SK-N-SH treated with all-trans-retinoic acid at 6 μM for 48 hours (cell line): ENCODE data around the gene TMEM132C.

Experiments
- ATAC-seq: fragments of 200-7000 bp; cut with Tn5 transposase; 3 replicates; pipeline ENCODE4 v1.9.1; 2020; ENCODE audit warnings: mild to moderate bottlenecking, moderate library complexity
- ARNTL ChIP-seq: fragments of 450-650 bp; formaldehyde crosslinking; IDR thresholded peaks from 2 replicates; pipeline ENCODE4 v1.5.0; 2020; ENCODE audit warnings: low read depth, mild to moderate bottlenecking, moderate library complexity, borderline replicate concordance
- BACH2 ChIP-seq: fragments of 250-450 bp; sonication (Bioruptor Pico); IDR thresholded peaks from 2 replicates; pipeline ENCODE4 v1.9.0; 2021; ENCODE audit warnings: mild to moderate bottlenecking, borderline replicate concordance
- CSDC2 ChIP-seq: fragments of 250-450 bp; sonication (Bioruptor Pico); IDR thresholded peaks from 2 replicates; pipeline ENCODE4 v1.5.0; 2020; ENCODE audit warnings: mild to moderate bottlenecking, moderate library complexity
- CSRNP3 ChIP-seq: fragments of 250-450 bp; sonication (Bioruptor Pico); IDR thresholded peaks from 2 replicates; pipeline ENCODE4 v1.5.1; 2021; ENCODE audit warnings: mild to moderate bottlenecking, moderate library complexity
- ESRRG ChIP-seq: fragments of 250-450 bp; sonication (Bioruptor Pico); IDR thresholded peaks from 2 replicates; pipeline ENCODE4 v1.6.1; 2021; ENCODE audit warnings: mild to moderate bottlenecking
- GLIS3 ChIP-seq: fragments of 250-450 bp; sonication (Bioruptor Pico); IDR thresholded peaks from 2 replicates; pipeline ENCODE4 v1.5.0; 2020; ENCODE audit warnings: mild to moderate bottlenecking, moderate library complexity
- ISL1 ChIP-seq: fragments of 250-450 bp; sonication (Bioruptor Pico); IDR thresholded peaks from 2 replicates; pipeline ENCODE4 v2.1.2; 2022; ENCODE audit warnings: mild to moderate bottlenecking, moderate library complexity
- OSR1 ChIP-seq: fragments of 250-450 bp; sonication (Bioruptor Pico); IDR thresholded peaks from 2 replicates; pipeline ENCODE4 v1.8.0; 2022; ENCODE audit warnings: moderate library complexity, mild to moderate bottlenecking, inconsistent platforms
- PATZ1 ChIP-seq: fragments of 250-450 bp; sonication (Bioruptor Pico); IDR thresholded peaks from 2 replicates; pipeline ENCODE4 v1.8.0; 2020; ENCODE audit warnings: mild to moderate bottlenecking, moderate library complexity, borderline replicate concordance
- POU6F1 ChIP-seq: fragments of 250-450 bp; sonication (Bioruptor Pico); IDR thresholded peaks from 2 replicates; pipeline ENCODE4 v1.8.0; 2021; ENCODE audit warnings: low read depth, mild to moderate bottlenecking, moderate library complexity, borderline replicate concordance
- PPARA ChIP-seq: fragments of 250-450 bp; sonication (Bioruptor Pico); IDR thresholded peaks from 2 replicates; pipeline ENCODE4 v1.5.0; 2020; ENCODE audit warnings: mild to moderate bottlenecking, borderline replicate concordance
- RARB ChIP-seq: fragments of 250-450 bp; sonication (Bioruptor Pico); IDR thresholded peaks from 2 replicates; pipeline ENCODE4 v1.8.0; 2021; ENCODE audit warnings: mild to moderate bottlenecking, moderate library complexity
- SNAI2 ChIP-seq: fragments of 250-450 bp; sonication (Bioruptor Pico); IDR thresholded peaks from 2 replicates; pipeline ENCODE4 v1.5.0; 2020; ENCODE audit warnings: mild to moderate bottlenecking, moderate library complexity
- TCF4 ChIP-seq: fragments of 250-450 bp; sonication (Bioruptor Pico); IDR thresholded peaks from 2 replicates; pipeline ENCODE4 v1.8.0; 2021; ENCODE audit warnings: mild to moderate bottlenecking, moderate library complexity, borderline replicate concordance
- TSHZ2 ChIP-seq: fragments of 250-450 bp; sonication (Bioruptor Pico); IDR thresholded peaks from 2 replicates; pipeline ENCODE4 v1.5.0; 2020; ENCODE audit warnings: mild to moderate bottlenecking, moderate library complexity
- ZC3H10 ChIP-seq: fragments of 250-450 bp; sonication (Bioruptor Pico); IDR thresholded peaks from 2 replicates; pipeline ENCODE4 v1.5.1; 2021; ENCODE audit warnings: mild to moderate bottlenecking, moderate library complexity
- ZFP3 ChIP-seq: fragments of 250-450 bp; sonication (Bioruptor Pico); IDR thresholded peaks from 2 replicates; pipeline ENCODE4 v1.5.0; 2020; ENCODE audit warnings: mild to moderate bottlenecking, moderate library complexity
- ZFP30 ChIP-seq: fragments of 450-650 bp; formaldehyde crosslinking; IDR thresholded peaks from 2 replicates; pipeline ENCODE4 v1.5.0; 2022; ENCODE audit warnings: mild to moderate bottlenecking, moderate library complexity
- ZNF565 ChIP-seq: fragments of 450-650 bp; formaldehyde crosslinking; conservative IDR thresholded peaks from 2 replicates; pipeline ENCODE4 v1.5.0; 2020; ENCODE audit warnings: low read depth, mild to moderate bottlenecking, moderate library complexity
- ZNF70 ChIP-seq: fragments of 450-650 bp; formaldehyde crosslinking; IDR thresholded peaks from 2 replicates; pipeline ENCODE4 v1.5.0; 2020; ENCODE audit warnings: mild to moderate bottlenecking, moderate library complexity
- ZNF8 ChIP-seq: fragments of 450-650 bp; formaldehyde crosslinking; IDR thresholded peaks from 2 replicates; pipeline ENCODE4 v1.5.0; 2020; ENCODE audit warnings: mild to moderate bottlenecking, moderate library complexity

Gene TMEM132C

GRCh38 chr12:128687851-128688250, 420.9 kb downstream of the TMEM132C start:
- ATAC-seq, result no peak
- TF ChIP-seq CSDC2 (CRISPR knock-in tag) (no peak), ARNTL (CRISPR knock-in tag) (no peak), ZNF70 (CRISPR knock-in tag) (no peak), CSRNP3 (CRISPR knock-in tag) (no peak), ZC3H10 (CRISPR knock-in tag) (no peak), SNAI2 (CRISPR knock-in tag) (no peak), ZNF565 (CRISPR knock-in tag) (no peak), GLIS3 (CRISPR knock-in tag) (no peak), ZFP3 (CRISPR knock-in tag) (no peak), TCF4 (CRISPR knock-in tag) (no peak), TSHZ2 (CRISPR knock-in tag) (no peak), BACH2 (CRISPR knock-in tag) (no peak), RARB (CRISPR knock-in tag) (no peak), ZNF8 (CRISPR knock-in tag) (no peak), PPARA (CRISPR knock-in tag) (no peak), ZFP30 (CRISPR knock-in tag) (no peak), OSR1 (no peak)
- TF ChIP-seq, all 23 proteins: peak for 0

GRCh38 chr12:128690641-128691040, 423.7 kb downstream of the TMEM132C start:
- no peak for TF ChIP-seq ARNTL (CRISPR knock-in tag)

GRCh38 chr12:128693115-128693514, 426.1 kb downstream of the TMEM132C start:
- no peak for ATAC-seq
- TF ChIP-seq CSDC2 (CRISPR knock-in tag), result no peak
- TF ChIP-seq PPARA (CRISPR knock-in tag), result no peak
- TF ChIP-seq ISL1 (CRISPR knock-in tag), result no peak
- no peak for TF ChIP-seq BACH2 (CRISPR knock-in tag)
- no peak for TF ChIP-seq CSRNP3 (CRISPR knock-in tag)
- TF ChIP-seq POU6F1 (CRISPR knock-in tag), result no peak
- no peak for TF ChIP-seq GLIS3 (CRISPR knock-in tag)
- TF ChIP-seq TCF4 (CRISPR knock-in tag), result no peak
- no peak for TF ChIP-seq ESRRG (CRISPR knock-in tag)
- TF ChIP-seq ZNF70 (CRISPR knock-in tag), result no peak
- no peak for TF ChIP-seq ARNTL (CRISPR knock-in tag)
- TF ChIP-seq OSR1, result no peak
- no peak for TF ChIP-seq ZNF565 (CRISPR knock-in tag)
- TF ChIP-seq TSHZ2 (CRISPR knock-in tag), result no peak
- no peak for TF ChIP-seq PATZ1
- TF ChIP-seq ZFP3 (CRISPR knock-in tag), result no peak
- TF ChIP-seq ZFP30 (CRISPR knock-in tag), result no peak
- TF ChIP-seq SNAI2 (CRISPR knock-in tag), result no peak
- TF ChIP-seq ZC3H10 (CRISPR knock-in tag), result no peak

More at GRCh38 chr12:128690641-128691040, 423.7 kb downstream of the TMEM132C start:
- ATAC-seq, result no peak
